Measurements from ENCODE around the gene DGKE.

DNA sequence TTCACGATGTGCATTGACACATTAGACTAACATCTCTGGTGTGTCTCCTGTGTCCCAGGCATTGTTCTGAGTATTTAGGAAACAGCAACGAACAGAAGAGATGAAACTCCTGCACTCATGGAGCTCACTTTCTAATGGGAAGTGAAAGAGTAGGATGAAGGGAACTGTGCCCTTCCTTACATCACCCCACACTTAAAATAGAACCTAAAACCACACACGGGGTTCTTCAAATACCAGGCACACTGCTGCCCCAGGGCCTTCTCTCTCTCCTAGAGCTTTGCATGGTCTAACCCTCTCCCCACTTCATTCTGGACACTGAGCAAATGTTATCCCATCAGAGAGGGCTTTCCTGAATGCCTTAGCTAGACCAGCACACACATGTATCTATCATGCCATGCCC, 46.2 kb downstream of the DGKE start:
- TF ChIP-seq, protein P1, sequence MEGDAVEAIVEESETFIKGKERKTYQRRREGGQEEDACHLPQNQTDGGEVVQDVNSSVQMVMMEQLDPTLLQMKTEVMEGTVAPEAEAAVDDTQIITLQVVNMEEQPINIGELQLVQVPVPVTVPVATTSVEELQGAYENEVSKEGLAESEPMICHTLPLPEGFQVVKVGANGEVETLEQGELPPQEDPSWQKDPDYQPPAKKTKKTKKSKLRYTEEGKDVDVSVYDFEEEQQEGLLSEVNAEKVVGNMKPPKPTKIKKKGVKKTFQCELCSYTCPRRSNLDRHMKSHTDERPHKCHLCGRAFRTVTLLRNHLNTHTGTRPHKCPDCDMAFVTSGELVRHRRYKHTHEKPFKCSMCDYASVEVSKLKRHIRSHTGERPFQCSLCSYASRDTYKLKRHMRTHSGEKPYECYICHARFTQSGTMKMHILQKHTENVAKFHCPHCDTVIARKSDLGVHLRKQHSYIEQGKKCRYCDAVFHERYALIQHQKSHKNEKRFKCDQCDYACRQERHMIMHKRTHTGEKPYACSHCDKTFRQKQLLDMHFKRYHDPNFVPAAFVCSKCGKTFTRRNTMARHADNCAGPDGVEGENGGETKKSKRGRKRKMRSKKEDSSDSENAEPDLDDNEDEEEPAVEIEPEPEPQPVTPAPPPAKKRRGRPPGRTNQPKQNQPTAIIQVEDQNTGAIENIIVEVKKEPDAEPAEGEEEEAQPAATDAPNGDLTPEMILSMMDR (conservative IDR thresholded peaks at IDR 0.05 in 1 of 2, IDR thresholded peaks at IDR 0.05 in 1 of 2; ENCODE audit: extremely low read depth in 1 of 2, insufficient read depth in 1 of 2, low read depth in 1 of 2, low read length in 2 of 2), result no peak
- TF ChIP-seq EZH2 (IDR thresholded peaks at IDR 0.05; ENCODE audit: borderline replicate concordance, low read length), result no peak

Data from mammary epithelial cell (primary cell).